Liver (tissue), 3 donors: Measurements from ENCODE around the gene SLC17A9.

Experiments used
- ATF3 ChIP-seq: IDR thresholded peaks from 2 replicates; pipeline ENCODE4 v1.6.1; 2016; ENCODE audit warnings: antibody characterized with exemption
- EGR1 ChIP-seq, 2 donors: IDR thresholded peaks; 2 replicates each; pipeline ENCODE4 v1.6.1; 2016 to 2018; ENCODE audit warnings: antibody characterized with exemption in 2 of 2, low read depth in 2 of 2
- GABPA ChIP-seq, 2 donors: IDR thresholded peaks in 1 of 2; conservative IDR thresholded peaks in 1 of 2; 2 replicates each; pipeline ENCODE4 v1.6.1; 2016; ENCODE audit warnings: antibody characterized with exemption in 2 of 2, mild to moderate bottlenecking in 1 of 2, moderate library complexity in 1 of 2
- HNF4G ChIP-seq: IDR thresholded peaks from 2 replicates; pipeline ENCODE4 v1.6.1; 2016; ENCODE audit warnings: antibody characterized with exemption
- JUND ChIP-seq, 2 donors: IDR thresholded peaks; 2 replicates each; pipeline ENCODE4 v1.6.1; 2016; ENCODE audit warnings: antibody characterized with exemption in 2 of 2
- RAD21 ChIP-seq, 2 donors: IDR thresholded peaks; 2 replicates each; pipeline ENCODE4 v1.6.1; 2016; ENCODE audit warnings: antibody characterized with exemption in 2 of 2, mild to moderate bottlenecking in 2 of 2
- RXRA ChIP-seq, 2 donors: IDR thresholded peaks; 2 replicates each; pipeline ENCODE4 v1.6.1; 2017 to 2018; ENCODE audit warnings: antibody characterized with exemption in 2 of 2, mild to moderate bottlenecking in 1 of 2
- SP1 ChIP-seq: IDR thresholded peaks from 2 replicates; pipeline ENCODE4 v1.6.1; 2018; ENCODE audit warnings: antibody characterized with exemption, mild to moderate bottlenecking
- TAF1 ChIP-seq: conservative IDR thresholded peaks from 2 replicates; pipeline ENCODE4 v1.6.1; 2016; ENCODE audit warnings: antibody characterized with exemption, mild to moderate bottlenecking
- YY1 ChIP-seq: IDR thresholded peaks from 2 replicates; pipeline ENCODE4 v1.6.1; 2016; ENCODE audit warnings: antibody characterized with exemption, mild to moderate bottlenecking
- ZBTB33 ChIP-seq: IDR thresholded peaks from 2 replicates; pipeline ENCODE4 v1.6.1; 2016; ENCODE audit warnings: antibody characterized with exemption
- TF ChIP-seq, protein P1 (sequence below): fragments of 150-350 bp; IDR thresholded peaks from 2 replicates; pipeline ENCODE4 v1.5.1; 2017; ENCODE audit warnings: improper control_type of control experiment, low read depth, low read length; ENCODE audit not compliant: missing input control
- TF ChIP-seq, protein P2 (sequence below): IDR thresholded peaks from 2 replicates; pipeline ENCODE4 v1.6.1; 2016; ENCODE audit warnings: antibody characterized with exemption
- TF ChIP-seq, protein P3 (sequence below): IDR thresholded peaks from 2 replicates; pipeline ENCODE4 v1.6.1; 2016; ENCODE audit warnings: antibody characterized with exemption, mild to moderate bottlenecking
- donor health status: healthy.
- donor health status: healthy.

GRCh38 chr20:62931464-62931863, 21.0 kb upstream of the SLC17A9 start:
- no peak for TF ChIP-seq ATF3
- TF ChIP-seq, protein P1, sequence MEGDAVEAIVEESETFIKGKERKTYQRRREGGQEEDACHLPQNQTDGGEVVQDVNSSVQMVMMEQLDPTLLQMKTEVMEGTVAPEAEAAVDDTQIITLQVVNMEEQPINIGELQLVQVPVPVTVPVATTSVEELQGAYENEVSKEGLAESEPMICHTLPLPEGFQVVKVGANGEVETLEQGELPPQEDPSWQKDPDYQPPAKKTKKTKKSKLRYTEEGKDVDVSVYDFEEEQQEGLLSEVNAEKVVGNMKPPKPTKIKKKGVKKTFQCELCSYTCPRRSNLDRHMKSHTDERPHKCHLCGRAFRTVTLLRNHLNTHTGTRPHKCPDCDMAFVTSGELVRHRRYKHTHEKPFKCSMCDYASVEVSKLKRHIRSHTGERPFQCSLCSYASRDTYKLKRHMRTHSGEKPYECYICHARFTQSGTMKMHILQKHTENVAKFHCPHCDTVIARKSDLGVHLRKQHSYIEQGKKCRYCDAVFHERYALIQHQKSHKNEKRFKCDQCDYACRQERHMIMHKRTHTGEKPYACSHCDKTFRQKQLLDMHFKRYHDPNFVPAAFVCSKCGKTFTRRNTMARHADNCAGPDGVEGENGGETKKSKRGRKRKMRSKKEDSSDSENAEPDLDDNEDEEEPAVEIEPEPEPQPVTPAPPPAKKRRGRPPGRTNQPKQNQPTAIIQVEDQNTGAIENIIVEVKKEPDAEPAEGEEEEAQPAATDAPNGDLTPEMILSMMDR = no peak
- no peak for TF ChIP-seq HNF4G
- TF ChIP-seq, protein P2, sequence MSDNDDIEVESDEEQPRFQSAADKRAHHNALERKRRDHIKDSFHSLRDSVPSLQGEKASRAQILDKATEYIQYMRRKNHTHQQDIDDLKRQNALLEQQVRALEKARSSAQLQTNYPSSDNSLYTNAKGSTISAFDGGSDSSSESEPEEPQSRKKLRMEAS = no peak
- no peak for TF ChIP-seq JUND (IDR thresholded peaks at IDR 0.05)
- TF ChIP-seq EGR1 (IDR thresholded peaks at IDR 0.05; ENCODE audit: low read depth in 2 of 2) = no peak
- no peak for TF ChIP-seq SP1
- no peak for TF ChIP-seq YY1
- no peak for TF ChIP-seq RAD21 (IDR thresholded peaks at IDR 0.05)
- TF ChIP-seq, protein P3, sequence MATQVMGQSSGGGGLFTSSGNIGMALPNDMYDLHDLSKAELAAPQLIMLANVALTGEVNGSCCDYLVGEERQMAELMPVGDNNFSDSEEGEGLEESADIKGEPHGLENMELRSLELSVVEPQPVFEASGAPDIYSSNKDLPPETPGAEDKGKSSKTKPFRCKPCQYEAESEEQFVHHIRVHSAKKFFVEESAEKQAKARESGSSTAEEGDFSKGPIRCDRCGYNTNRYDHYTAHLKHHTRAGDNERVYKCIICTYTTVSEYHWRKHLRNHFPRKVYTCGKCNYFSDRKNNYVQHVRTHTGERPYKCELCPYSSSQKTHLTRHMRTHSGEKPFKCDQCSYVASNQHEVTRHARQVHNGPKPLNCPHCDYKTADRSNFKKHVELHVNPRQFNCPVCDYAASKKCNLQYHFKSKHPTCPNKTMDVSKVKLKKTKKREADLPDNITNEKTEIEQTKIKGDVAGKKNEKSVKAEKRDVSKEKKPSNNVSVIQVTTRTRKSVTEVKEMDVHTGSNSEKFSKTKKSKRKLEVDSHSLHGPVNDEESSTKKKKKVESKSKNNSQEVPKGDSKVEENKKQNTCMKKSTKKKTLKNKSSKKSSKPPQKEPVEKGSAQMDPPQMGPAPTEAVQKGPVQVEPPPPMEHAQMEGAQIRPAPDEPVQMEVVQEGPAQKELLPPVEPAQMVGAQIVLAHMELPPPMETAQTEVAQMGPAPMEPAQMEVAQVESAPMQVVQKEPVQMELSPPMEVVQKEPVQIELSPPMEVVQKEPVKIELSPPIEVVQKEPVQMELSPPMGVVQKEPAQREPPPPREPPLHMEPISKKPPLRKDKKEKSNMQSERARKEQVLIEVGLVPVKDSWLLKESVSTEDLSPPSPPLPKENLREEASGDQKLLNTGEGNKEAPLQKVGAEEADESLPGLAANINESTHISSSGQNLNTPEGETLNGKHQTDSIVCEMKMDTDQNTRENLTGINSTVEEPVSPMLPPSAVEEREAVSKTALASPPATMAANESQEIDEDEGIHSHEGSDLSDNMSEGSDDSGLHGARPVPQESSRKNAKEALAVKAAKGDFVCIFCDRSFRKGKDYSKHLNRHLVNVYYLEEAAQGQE = no peak
- TF ChIP-seq RXRA (IDR thresholded peaks at IDR 0.05) = no peak
- no peak for TF ChIP-seq GABPA (IDR thresholded peaks at IDR 0.05 in 1 of 2, conservative IDR thresholded peaks at IDR 0.05 in 1 of 2)
- no peak for TF ChIP-seq ZBTB33
- no peak for TF ChIP-seq TAF1
